Lower leg skin (tissue), 3 donors: ENCODE measurements around the gene OR2B2.

Experiments
- POLR2A ChIP-seq, 2 donors: fragments of 450-650 bp; IDR thresholded peaks; one replicate each; pipeline ENCODE4 v1.6.1; 2016 to 2017; ENCODE audit warnings: antibody characterized with exemption in 2 of 2, mild to moderate bottlenecking in 1 of 2, moderate library complexity in 1 of 2
- TF ChIP-seq, protein P1 (sequence below), 3 donors: fragments of 450-650 bp; IDR thresholded peaks; one replicate each; pipeline ENCODE4 v1.5.1; 2016; ENCODE audit warnings: antibody characterized with exemption in 3 of 3, mild to moderate bottlenecking in 3 of 3, moderate library complexity in 2 of 3

DNA sequence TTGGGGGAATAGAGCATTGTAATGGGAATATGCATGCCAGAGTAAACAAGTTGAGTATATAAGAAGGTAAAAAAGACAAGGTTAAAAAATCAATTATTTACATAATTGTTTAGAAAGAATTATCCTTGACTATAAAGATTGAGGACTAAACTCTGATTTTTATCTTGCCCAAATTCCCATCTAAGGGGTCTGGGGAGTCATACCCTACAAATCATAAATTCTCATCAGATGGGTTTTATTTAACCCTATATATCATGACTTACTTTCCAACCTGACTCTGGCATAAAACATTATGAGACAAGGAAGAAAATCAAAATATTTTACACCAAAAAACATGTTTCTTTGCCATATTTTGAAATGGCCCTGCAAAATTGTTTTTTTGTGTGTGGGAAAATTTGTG lies 12.7 kb downstream of the OR2B2 start:
- TF ChIP-seq POLR2A (IDR thresholded peaks at IDR 0.05): no peak
- TF ChIP-seq, protein P1, sequence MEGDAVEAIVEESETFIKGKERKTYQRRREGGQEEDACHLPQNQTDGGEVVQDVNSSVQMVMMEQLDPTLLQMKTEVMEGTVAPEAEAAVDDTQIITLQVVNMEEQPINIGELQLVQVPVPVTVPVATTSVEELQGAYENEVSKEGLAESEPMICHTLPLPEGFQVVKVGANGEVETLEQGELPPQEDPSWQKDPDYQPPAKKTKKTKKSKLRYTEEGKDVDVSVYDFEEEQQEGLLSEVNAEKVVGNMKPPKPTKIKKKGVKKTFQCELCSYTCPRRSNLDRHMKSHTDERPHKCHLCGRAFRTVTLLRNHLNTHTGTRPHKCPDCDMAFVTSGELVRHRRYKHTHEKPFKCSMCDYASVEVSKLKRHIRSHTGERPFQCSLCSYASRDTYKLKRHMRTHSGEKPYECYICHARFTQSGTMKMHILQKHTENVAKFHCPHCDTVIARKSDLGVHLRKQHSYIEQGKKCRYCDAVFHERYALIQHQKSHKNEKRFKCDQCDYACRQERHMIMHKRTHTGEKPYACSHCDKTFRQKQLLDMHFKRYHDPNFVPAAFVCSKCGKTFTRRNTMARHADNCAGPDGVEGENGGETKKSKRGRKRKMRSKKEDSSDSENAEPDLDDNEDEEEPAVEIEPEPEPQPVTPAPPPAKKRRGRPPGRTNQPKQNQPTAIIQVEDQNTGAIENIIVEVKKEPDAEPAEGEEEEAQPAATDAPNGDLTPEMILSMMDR (IDR thresholded peaks at IDR 0.05): no peak
